CD4-positive, alpha-beta T cell treated with Interleukin-2 at 100 ng/mL for 4 hours (primary cell): ENCODE results near the gene SPON1.

Source experiments
- DNase-seq: peaks from one replicate; pipeline ENCODE4 v3.0.0-alpha.2; 2020; ENCODE audit warnings: low spot score

Gene SPON1

DNA sequence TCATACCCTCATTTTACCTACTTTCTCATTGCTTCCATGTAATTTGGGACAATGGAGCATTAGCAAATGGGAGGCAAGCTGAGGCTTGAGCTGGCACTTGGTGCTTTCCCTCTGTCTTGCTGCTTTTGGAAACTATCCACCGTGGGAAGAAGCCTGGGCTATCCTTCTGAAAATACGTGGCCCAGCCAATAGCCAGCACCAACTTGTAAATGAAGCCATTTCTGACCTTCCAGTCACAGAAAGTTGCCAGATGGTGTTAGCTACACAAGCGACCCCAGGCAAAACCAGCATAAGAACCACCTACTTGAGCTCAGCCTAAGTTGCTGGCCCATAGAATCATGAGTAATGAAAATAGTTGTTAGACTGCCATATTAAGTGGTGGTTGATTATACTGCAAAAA lies 18.5 kb upstream of the SPON1 start:
- DNase-seq, result no peak

DNA sequence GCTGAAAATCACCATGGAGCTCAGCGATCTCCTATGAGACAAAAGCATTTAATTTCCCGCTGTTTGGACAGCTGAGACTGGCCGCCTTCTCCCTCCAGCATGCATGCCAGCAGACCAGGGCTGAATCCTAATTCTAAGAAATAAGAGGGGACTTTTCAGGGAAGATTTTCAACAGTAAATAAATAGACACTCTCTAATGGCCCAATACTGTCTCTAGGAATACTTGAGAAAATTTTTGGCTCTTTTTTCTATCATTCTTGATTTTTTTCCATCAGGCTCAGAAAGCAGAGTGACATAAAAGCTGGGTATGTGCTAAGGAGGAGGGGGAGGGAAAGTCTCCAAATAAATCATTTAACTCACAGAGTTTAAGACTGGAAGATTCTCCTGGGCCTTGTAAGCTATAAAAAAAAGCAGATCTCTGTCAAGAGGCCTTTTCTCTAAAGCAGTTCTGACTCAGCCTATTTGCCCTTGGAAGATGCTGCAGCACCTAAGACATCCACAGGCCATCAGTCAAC lies 17.6 kb upstream of the SPON1 start:
- DNase-seq, result no peak

DNA sequence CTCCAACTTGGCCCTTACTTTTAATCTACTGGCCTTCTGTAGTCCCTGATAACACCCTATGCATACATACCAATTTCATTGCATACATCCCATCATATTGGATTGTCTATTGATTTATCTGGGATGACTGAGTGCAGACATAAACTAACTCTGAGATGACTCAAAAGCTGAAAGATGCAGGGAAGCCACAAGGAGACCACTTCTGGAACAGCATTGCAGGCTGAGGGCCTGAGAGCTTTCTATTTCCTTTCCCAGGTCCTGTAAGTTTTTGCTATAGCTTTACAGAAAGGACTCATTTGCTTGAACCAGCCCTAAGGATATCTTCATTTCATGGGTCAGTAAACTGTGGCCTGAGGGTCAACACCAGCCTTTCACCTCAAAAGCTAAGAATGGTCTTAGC lies 15.1 kb upstream of the SPON1 start:
- DNase-seq, result no peak

DNA sequence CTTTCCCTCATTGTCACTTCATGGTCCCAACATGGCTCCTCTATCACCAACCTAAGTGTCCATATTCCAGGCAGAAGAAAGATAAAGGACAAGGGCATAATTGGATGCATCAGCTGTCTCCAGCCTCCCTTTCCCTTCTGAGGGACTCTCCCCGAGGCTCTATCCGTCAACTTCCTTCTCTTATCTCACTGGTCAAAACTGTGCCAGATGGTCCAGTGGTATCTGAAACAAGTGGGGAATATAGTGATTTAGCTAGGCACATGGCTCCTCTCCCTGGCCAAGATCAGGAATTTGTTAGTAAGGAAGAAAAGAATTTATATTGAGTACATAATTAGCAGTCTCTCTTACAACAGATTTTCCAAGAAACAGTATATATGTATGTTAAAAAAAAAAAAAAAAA lies 12.6 kb upstream of the SPON1 start:
- no peak for DNase-seq

DNA sequence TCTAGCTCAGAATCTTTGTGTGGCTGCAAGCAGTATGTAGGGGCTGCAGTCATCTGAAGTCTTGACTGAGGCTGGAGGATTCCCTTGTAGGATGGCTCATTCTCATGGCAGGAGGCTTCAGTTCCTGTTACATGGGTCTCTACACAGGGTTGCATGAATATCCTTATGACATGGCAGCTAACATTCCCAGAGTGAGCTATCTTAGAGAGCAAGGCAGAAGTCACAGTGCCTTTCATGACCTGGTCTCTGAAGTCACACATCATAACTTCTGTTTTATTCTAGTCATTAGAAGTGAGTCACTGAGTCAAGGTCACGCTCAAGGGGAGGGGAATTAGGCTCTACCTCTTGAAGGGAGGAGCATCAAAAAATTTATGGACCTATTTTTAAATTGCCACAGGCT lies 10.3 kb upstream of the SPON1 start:
- no peak for DNase-seq

DNA sequence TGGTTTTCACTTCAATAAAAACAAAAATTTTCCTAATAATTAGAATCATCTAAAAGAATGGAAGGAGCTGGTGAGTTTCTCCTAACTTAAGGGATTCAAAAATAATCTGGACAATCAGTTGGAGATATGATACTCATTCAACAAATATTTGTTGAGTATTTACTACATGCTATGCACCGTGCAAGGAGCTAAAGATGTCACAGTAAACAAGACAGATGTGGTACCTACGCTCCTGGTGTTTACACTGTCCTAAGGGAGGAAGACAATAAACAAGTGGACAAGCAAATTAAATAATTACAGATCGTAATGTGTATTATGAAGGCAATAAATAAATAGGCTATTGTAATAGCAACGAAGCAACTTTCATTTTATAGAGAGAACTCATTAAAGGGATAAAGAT lies 9.9 kb upstream of the SPON1 start:
- DNase-seq, result no peak

DNA sequence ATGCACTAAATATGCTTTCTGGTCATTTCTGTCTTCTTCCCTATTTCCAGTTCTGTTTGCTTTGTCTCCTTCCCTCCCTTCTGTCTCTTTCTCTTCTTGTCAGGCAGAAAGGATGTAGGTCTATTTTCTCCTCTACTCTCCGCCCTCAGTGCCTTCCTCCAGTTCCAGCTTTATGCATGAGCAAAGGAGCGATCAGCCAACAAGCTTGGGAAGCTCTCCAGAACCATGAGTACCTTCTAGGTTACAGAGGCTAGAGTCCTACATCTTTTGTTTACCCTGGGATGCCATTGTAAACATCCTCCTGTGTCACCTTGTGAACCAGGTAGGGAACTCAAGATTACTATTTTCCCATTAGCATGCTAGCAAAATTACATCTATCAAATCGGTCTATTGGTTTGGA lies 7.9 kb upstream of the SPON1 start:
- DNase-seq, result no peak

DNA sequence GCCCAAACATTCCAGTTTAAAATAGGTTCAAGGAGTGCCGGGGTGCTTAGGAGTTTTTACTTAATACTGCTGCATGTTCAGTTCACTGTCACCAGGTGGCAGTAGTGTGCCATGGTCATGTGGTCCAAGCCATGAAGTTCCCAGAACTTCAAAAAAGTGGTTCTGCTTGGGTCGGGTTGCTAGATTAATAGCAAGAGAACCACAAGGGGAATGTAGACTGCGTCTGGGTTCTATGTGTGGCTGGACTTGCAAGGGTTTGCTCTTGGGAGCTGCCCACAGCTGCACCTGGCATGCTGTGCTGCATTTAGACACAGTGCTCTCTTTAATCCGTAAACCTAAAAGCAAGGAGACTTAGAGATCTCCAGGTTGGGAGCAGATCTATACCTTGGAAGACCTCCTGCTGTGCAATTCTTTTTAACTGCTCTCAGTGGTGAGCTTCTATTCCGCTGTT lies 6.5 kb upstream of the SPON1 start:
- DNase-seq, result peak; percentile 68

DNA sequence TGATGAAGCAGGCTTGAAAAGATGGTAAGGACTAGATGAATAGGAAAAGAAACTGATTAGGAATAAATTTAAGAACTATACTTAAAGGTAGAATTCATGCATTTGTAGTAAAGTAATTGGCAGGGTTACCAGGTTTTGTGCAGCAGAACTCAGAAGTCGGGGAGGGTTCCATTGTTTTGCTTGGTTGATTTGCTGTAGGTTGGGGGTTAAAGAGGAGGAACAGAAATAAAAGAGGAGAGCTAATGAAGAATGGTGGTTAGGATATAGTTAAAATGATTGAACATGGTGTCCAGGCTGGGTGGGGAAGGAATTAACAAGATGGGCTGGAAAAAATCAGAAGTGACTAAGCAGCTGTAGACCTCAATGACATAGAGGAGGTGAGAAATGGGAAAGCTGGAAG lies 5.5 kb upstream of the SPON1 start:
- no peak for DNase-seq

DNA sequence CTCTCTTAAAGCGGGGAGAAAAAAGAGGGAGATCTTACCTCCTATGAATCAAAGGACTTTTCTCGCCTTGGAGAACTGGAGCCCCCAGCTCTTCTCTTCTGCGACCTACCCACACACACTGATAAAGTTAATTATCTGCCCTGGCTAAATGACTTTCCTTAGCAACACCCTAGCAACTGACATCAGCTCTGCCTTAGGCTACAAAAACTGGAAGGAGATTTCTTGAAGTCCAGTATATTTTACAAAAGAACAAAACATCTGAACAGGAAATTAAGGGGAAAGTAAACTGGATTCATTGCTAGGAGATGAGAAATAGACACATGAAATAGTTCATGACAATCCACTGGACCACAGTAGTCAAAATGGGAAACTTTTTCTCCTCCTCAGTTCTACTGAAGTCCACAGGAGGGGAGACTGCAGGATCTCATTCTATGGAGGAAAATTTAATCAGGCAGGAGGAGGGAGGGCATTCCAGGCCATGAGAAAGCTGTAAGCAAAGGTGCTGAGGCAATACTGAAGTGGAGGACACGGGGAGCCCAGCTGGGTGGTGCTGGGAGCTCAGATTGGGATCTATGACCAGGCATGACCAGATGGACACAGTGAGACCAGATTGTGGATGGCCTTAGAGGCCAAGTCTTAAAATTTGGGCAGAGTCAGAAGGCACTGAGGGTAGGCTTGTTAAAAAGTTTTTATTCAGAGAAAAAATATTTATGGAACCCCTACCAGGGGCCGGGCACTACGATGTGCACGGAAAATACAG lies 3.7 kb upstream of the SPON1 start:
- DNase-seq, result no peak

DNA sequence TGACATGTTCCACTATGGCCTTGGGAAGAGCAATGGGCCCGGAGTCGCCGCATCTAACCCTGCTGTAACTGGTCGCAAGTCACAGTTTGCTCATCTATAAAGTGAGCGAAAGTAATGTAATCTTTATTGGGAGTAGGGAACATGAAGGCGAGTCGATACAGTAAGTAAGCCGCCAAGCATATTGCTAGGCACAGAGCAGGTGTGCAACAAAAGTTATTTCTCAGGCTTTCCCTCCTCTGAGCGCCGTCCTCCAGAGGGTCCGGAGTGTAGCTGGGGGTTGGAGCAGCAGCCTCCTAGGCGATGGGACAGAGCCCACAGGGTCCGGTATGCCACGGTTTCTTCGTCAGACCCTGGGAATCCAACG lies 343 bp upstream of the SPON1 start:
- no peak for DNase-seq

DNA sequence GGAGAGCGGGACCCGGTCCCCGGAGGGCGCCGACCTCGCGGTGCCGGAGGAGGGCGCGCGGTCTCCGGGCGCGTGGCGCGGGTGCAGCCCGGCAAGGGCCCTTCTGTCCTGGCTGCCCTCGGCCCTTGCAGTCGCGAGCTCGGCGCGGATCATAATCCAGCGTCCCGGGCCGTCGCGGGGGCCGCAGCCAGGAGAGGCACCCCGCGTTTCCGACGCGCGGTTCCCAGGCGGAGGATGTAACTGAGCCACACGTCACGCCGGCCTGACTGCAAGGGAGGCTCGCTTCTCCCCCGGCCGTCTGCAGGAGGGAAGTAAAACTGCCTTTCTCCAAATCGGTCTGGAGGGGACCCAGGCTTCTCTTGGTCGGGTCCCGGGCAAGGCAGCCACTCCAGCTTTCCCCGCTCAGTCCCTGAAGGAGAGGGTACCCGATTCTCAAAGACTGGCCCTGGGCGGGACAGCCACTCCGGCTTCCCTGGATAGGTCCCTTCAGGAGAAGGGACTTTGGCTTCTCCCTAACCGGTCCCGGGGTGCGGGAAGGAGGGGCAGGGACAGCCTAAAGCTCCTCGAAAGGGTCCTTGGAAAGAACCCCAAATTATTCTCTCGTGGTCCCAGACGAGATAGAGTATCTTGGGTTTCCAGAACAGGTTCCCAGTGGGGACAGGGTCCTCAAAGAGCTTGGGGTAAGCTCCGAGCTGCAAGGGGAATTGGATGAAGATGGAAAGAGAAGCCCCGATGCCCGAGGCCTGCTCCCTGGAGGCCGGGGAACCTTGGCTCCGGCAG lies 836 bp downstream of the SPON1 start:
- no peak for DNase-seq

DNA sequence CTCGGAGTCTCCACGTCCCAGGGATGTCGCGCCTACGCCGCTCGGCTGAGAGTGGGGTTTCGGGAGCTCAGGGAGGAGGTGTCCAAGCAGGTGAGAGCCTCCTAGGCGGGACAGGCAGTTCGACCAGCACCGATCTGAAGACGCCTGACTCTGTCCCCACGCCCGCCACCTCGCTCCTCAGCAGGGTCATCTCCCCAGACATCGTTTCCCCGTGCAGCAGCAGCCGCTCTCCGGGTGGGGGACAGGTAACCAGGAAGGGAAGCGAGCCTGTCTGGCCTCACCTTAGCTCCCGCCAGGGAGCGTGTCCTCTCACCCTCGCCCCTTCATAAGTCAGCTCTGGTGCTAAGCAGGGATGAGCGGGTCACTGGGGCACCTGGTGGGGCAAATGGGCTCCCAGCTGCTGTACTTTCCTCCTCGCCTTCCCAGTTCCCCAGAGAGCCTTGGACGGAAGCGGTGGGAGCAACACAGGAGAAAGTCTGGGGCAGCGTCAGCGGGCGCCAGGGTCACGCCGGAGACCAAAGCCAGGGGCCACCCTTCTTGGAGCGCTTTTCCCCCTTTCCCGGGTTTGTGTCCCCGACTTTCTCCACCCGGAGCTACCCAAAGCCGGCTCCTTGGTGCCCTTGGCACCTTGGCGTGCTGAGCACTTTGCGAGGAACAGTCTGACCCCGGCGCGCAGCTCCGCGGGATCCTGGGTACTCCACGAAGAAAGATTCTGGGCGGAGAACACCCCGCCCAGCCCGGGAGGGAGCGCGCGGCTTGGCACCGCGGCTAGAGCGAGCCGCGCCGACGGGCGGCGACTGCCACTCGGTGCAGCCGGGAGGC lies 1.6 kb downstream of the SPON1 start:
- no peak for DNase-seq

DNA sequence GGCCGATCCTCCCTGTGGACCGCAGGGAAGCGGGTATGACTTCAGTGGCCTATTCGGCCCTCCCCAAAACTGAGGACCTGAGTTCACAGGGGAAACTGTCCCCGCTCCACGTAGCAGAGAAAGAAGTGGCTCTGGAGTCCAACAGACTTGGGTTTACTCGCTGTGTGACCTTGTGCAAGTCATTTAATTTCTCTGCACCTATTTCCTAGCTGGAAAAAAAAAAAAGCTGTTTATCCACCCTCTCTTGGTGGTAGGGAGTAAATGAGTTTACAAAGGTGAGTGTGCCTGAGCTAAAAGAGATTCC lies 2.2 kb downstream of the SPON1 start:
- no peak for DNase-seq

DNA sequence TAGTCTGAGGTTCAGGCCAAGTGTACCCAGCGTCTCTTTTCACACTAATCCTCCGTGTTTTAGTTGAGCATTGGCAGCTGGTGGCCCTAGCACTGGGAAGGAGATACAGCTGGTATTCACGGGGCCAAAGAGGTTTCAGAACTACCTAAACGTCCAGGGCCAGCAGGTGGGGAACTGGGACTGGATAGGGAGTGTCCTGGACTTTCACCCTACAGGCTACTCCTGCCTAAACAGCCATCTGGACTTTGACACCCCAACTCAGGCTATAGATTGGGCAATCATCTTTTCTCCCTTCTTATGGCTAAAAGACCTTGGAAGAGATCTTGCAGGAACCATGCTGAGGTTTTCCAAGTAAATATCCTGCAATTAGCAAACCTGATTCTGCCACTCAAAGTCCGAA lies 2.8 kb downstream of the SPON1 start:
- DNase-seq, result no peak

DNA sequence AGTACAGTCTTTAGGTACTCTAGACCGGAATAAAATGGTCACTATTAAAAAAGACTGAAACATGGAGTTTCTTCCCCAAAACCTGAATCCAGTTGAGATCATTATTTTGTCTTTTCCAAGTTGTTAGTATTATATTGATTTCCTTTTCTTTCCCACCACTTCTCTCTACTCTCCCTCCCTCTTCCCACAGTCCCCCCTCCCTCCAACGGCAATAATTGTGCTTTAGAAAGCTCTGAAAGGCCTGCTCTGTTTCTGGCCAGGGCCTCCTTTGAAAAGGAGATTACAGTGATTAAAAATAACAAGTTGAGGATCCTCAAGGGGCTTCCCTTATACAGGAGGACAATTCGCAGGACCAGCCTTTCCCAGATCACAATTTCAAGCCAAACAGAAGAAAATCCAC lies 3.5 kb downstream of the SPON1 start:
- no peak for DNase-seq

DNA sequence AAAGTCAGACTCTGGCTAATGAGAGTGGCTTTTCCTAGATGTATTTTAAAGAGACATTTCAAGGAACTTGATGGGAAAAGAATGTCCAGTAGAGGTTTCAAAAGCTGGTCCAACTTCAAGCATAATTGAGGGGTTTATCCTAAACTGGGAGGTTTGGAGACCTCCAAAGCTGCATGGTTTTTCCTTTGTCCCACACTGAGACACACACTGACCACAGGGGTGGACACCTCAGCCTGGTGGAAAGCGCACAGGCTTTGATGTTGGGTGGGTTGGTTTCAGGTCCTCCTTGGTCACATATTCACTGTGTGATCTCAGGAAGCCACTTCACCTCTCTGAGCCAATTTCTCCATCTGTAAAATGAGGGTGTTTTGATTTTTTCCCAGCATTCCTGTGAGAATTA lies 4.0 kb downstream of the SPON1 start:
- no peak for DNase-seq

DNA sequence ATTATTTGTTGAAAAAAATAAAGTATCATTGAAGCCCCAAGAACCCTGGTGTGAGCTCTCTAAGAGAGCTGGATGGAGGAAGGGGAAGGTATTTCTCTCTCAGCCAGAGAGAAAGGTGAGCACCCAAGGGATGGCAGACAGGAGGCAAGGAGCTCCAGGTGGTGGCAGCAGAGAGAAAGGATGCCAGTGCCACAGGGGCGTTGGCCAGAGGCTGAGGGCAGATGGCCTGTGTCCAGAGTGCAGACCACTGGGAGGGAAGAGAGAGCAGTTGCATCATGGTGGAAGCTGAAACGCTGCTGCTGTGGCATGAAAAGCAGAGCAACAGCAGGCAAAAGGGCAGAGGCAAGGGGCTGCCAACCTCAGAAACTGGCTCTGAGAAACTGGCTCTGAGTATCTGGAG lies 8.5 kb downstream of the SPON1 start:
- no peak for DNase-seq

DNA sequence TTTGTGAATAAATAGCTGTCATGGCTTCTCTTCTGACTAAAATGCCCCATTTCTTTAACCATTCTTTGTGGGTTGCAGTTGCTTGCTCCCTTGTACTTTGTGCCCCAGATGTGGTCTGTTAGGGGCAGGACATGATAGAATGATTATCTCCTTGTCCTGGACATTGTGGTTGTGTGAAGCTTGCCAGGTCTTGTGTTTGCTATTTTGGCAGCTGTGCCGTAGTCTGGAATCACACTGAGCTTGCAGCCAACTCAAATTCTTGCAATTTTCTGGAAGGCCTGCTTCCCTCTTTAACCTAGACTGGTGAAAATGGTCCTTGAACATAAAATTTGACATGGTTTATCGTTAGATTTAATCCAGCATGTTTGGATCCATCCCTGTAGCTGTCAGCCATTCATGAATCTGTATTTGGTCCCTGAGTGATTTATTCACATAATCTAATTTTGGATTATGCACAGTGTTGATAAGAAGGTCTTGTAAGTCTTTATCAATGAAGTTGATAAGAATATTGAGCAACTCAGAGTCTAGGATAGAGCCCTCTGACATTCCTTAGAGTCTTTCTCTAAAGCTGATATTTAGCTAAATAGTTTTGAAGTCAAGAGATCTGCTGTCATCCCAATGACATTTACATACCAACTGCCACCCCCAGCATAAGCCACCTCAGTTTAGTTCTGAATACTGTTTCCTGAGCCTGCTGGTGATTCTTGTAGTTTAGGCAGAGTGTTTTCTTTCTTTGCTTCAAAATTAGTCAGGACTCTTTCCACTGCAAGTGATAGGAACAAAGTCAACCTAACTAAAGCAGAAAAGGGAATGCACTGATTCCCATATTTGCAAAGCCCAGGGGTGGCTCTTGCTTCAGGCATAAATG lies 9.8 kb downstream of the SPON1 start:
- DNase-seq, result no peak

DNA sequence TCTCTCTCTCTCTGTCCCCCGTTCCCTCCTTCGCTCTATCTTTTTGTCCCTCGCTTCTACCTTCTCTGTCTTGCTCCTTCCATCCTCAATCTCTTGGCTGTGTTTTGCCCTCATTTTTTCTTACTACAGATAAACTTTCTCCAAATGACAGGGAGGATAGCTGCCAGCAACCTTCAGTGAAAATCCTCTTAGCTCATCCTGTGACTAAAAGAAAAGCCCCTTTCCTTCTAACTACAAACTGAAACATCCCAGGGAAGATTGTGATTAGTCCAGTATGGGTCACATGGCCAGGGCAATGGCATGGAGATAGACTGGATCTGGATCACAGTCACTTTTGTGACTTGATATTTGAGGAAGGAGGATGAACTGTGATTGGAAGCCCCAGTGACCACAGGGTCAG lies 10.4 kb downstream of the SPON1 start:
- no peak for DNase-seq

DNA sequence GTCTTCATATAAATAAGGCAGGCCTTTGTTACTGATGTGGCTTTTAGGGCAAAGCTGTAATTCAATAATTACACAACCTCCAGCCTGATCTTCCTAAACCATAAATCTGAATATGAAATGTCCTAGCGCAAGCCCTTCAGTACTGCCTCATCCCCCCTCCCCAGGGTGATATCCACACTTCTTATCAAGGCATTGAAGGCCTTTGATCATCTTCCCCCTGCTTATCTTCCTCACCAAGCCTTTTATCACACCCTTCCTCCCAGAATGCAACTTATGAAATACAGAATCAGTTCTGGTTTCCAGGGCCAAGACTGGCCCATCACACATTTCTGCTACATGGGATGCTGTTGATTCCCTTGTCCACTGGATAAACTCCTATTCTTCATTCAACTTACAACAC lies 12.1 kb downstream of the SPON1 start:
- no peak for DNase-seq
